Transverse colon (tissue), 3 donors: Measurements from ENCODE around the gene NEU2.

Source experiments
- POLR2A ChIP-seq: fragments of 450-650 bp; IDR thresholded peaks from one replicate; pipeline ENCODE4 v1.6.1; 2016; ENCODE audit warnings: antibody characterized with exemption, mild to moderate bottlenecking, moderate library complexity
- TF ChIP-seq, protein P1 (sequence below), 5 experiments: fragments of 200-600 bp in 3 of 5; fragments of 450-650 bp in 2 of 5; sonication (generic) in 3 of 5; IDR thresholded peaks; 1 replicate in 2 of 5; 2 replicates in 3 of 5; pipeline ENCODE4 v1.5.1; 2016 to 2017; ENCODE audit warnings: antibody characterized with exemption in 5 of 5, inconsistent platforms in 3 of 5, mild to moderate bottlenecking in 2 of 5, moderate library complexity in 1 of 5

DNA sequence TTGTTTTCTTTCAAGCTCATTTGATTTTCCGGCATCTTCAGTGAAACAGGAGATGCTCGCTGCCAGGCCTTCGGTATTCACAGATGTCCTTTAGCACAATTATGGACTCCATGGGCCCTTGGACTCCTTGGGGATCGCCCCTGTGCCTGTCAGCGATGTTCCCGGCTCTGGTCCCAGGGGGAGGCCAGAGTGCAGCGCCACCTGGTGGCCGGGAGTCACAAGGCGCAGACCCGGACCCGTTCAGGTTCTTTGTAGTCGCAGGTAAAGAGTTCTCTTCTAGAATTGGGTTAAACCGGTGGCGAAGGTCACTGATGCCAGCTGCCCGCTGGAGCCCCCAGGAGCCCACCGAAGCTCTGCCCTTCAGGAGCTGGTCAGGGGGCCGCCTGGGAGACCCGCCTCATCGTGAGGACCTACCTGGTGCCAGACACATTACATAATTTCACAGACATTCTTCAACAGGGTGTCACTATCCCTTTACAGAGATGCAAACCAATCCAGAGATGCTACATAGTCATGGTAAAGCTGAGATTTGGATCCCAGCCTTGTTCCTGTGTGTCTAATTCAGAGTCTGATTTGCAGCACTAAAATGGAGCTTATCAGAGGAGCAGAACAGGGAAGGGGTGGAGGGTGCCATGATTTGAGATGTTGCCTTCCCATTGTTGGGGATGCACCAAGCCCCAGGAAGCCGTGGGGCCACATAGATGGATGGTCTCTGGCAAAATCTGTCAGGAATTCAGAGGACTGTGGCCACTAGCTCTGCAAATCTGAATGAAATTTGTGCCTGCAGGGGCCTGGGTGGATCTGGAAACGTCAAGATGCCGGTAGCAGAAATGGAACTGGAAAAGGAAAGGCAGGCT lies 21.7 kb downstream of the NEU2 start:
- TF ChIP-seq, protein P1, sequence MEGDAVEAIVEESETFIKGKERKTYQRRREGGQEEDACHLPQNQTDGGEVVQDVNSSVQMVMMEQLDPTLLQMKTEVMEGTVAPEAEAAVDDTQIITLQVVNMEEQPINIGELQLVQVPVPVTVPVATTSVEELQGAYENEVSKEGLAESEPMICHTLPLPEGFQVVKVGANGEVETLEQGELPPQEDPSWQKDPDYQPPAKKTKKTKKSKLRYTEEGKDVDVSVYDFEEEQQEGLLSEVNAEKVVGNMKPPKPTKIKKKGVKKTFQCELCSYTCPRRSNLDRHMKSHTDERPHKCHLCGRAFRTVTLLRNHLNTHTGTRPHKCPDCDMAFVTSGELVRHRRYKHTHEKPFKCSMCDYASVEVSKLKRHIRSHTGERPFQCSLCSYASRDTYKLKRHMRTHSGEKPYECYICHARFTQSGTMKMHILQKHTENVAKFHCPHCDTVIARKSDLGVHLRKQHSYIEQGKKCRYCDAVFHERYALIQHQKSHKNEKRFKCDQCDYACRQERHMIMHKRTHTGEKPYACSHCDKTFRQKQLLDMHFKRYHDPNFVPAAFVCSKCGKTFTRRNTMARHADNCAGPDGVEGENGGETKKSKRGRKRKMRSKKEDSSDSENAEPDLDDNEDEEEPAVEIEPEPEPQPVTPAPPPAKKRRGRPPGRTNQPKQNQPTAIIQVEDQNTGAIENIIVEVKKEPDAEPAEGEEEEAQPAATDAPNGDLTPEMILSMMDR (IDR thresholded peaks at IDR 0.05) = peak; percentile 88 to 94 (median 91)
- no peak for TF ChIP-seq POLR2A
